NCI-H1417 (cell line): Measurements from ENCODE around the gene MED25.

Experiments used
- DNase-seq, 3 experiments: peaks; one replicate each; lab custom pipeline; 2025; lab: John Stamatoyannopoulos, UW

Gene MED25

GRCh38 chr19:49873834-49874233, 55.7 kb downstream of the MED25 start:
- DNase-seq: no peak

DNA sequence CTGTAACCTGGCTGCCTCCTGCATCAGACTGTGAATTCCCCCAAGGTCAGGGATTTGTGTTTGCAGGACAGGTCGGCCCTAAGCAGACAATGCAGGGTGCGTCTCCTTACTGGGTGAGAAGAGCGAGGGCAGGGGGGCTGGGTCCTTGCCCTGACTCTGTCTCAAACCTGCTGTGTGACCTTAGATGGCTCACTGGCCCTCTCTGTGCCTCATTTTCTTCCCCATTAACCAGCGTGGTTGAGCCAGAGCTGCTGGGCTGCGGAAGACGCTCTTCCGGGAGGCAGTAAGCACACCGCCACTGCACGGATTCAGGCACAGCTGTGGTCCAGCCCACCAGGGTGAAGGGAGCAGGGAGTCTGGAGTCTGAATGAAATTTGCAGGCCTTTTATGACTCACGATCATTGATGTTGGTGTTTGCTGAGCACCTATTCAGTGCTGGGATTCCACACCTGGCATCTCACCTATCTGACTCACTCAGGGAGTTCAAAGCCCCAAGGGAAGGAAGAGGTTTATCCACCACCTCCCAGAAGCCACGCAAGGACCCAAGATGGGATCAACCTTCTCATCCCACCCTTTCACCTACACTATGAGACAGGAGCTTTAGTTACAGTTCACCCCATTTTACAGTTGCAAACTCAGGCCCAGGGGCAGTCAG, 56.5 kb downstream of the MED25 start:
- no peak for DNase-seq

- no peak for DNase-seq
Observed at GRCh38 chr19:49875177-49875576, 57.1 kb downstream of the MED25 start.

DNA sequence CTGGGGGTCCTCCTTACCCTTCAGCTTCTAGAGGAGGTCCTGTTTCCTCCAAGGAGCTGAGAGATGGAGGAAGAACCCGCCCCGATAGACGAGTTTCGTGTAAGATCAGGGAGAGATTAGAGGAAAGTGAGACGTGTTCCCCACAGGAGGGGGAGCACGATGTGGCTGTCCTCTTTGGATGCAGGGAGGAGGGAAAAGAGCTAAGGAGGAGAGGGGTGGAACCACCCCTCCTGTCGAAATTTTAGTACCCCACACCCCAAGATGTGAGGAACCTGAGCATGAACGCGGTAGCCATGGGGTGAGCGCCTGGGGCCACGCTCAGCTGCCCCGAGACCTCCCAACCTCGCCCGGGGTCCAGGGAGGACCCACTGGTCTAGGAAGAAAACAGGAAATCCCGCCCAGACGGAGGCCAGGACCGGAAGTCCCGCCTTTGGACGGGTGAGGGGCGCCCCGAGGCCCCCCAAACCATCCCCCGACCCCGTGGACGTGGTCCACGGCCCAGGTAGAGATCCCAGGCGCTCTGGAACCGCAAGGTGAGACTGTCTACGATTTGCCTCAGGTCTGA, 57.9 kb downstream of the MED25 start:
- DNase-seq: peak; percentile 49 to 70 (median 50)

GRCh38 chr19:49876422-49877019, 58.4 kb downstream of the MED25 start:
- peak; percentile 96 to 99 (median 99) for DNase-seq

DNA sequence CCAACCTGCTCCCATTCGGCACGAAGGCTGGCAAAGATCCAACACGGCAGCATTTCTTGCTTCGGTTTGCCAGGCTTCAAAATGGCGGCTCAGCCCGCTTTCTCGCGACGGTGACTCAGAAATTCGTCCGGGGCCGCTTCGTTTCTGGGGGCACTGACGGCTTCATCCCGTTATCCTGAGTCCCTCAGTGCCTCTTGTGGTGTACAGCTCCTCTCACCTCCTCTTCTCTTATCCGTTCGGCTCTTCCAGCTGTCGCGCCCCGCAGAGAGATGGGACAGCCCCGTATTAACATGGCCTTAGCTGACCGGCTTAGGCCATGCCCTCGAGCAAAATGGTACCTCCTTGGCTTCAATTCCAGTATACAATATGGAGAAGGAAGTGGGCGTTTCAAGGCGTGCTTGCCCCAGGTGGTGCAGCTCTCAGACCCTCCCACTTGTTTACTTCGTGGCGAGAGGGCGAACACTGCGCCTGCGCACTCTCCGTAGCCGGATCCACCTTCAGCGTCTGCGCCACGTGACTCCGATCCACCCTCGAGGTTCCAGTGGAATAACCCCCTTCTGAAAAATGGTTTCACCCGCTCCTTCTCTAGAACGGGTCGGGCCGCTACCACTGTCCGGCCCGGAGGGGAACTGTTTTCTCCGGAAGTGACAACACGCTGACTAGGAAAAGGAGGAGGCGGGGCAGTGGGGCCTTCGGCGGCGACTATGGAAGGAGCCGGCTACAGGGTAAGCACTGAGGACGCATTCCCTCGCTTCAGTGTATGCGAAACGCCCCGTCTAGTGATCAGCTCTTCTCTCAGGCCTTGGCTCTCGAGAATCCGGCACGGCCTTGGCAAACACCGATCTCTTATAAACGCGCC, 59.2 kb downstream of the MED25 start, which contains the start of the genes AKT1S1 and TBC1D17:
Gene AKT1S1, minus strand, starts transcription at position 336 of the 859 bp plus-strand sequence. CDS start 4,060 bp downstream, outside the sequence.
Gene TBC1D17, plus strand, starts transcription at position 683 of the 859 bp plus-strand sequence. Its CDS starts 22 bp downstream, at position 705.
- DNase-seq: peak; percentile 99 to 100 (median 100)

- peak; percentile 96 to 97 (median 97) for DNase-seq
Observed at GRCh38 chr19:49877879-49878743, 60.0 kb downstream of the MED25 start.

- no peak for DNase-seq
Observed at GRCh38 chr19:49878744-49879070, 60.6 kb downstream of the MED25 start.

GRCh38 chr19:49879243-49879963, 61.3 kb downstream of the MED25 start:
- no peak for DNase-seq

DNA sequence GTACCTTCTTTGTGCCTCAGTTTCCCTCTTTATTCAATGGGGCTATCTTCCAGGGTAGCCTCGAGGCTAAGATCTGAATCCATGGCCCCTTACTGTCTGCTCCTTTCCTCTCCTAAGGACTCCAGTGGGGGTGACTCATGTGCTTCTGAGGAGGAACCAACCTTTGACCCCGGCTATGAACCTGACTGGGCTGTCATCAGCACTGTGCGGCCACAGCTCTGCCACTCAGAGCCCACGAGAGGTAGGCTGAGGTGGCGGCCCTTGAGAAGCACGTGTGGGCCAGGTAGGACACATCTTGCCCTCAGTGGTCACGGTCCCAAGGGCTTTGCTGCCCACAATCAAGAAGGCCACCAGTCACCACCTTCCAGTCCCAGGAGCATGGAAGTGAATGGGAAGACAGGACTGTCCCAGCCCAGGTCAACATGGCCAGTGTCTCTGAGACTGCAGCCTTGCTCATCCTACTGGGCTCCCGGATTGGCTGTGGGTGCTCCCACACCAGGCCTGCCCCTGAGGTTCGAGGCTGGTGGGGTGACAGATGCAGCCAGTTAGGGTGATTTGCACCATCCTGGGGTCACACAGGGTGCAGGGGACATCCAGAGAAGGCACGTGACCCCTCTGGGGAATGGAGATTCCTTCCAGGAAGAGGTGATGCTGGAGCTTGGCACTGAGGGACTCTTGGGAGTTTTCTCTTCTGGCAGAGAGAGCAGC, 62.2 kb downstream of the MED25 start:
- no peak for DNase-seq

- DNase-seq: no peak
Observed at GRCh38 chr19:49881186-49881585, 63.1 kb downstream of the MED25 start.

GRCh38 chr19:49881672-49882394, 63.7 kb downstream of the MED25 start:
- DNase-seq: no peak

GRCh38 chr19:49882643-49883042, 64.6 kb downstream of the MED25 start:
- DNase-seq: no peak

DNA sequence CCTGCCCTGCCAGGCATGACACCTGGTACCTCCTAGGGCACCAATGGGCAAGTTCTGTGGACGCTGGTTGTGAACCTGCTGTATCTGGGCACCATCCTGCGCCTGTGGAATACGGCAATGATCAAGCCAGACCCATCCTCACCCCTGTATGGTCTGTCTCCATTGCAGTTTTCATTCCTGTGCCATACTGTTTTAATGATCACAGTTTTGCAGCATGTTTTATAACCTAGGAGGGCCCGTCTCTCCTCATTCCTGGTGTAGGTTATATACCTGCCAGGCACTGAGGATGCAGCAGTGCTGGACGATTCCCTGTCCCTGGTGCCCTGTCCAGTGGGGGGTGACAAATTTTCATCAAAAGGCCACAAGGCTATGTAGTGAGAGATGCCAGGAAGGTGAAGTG, 65.0 kb downstream of the MED25 start:
- no peak for DNase-seq

DNA sequence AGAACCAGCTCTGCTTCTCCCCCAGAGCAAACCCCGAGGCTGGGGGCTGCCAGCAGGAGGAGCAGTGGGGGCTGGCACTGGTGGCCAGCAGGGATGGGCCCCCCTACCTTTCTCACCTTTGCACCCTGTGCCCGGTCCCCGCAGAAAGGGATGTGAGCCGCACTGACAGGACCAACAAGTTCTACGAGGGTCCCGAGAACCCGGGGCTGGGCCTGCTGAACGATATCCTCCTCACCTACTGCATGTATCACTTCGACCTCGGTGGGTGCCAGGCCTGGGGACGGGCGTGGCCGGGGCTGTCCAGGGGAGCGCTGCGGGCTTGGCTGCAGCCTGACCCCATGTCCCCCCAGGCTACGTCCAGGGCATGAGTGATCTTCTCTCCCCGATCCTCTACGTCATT, 66.0 kb downstream of the MED25 start:
- no peak for DNase-seq

DNA sequence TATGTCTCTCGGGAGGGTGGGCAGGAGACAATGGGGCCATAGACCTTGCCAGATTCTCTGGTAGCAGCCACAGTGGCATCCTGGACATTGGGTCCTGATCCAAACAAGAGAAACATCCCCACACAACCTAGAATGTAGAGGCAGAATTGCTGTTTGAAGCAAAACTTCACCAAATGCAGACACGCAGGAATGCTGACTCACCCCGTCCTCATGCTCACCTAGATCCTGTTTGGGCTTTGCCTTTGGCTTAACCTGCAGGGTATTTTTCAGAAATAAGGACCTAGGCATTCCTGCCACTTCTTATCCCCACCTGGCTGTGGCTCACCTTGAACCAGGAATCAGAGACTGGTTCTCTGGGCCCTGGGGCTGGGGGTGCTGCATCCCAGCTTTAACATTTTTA, 66.7 kb downstream of the MED25 start:
- no peak for DNase-seq
